GM20431 (cell line): ENCODE results near the gene DOCK10.

Source experiments
- in situ Hi-C: fragments of 300-500 bp; cut with MseI, MboI; formaldehyde crosslinking; loops from one replicate; pipeline ENCODE4 v1.15.0; 2020; ENCODE audit warnings: low sequenced_read_pairs; ENCODE audit not compliant: unreplicated experiment

Gene DOCK10

GRCh38 chr2:224849264-224849663 lies 193.0 kb downstream of the DOCK10 start:
- in situ Hi-C loops: no loop called here

DNA sequence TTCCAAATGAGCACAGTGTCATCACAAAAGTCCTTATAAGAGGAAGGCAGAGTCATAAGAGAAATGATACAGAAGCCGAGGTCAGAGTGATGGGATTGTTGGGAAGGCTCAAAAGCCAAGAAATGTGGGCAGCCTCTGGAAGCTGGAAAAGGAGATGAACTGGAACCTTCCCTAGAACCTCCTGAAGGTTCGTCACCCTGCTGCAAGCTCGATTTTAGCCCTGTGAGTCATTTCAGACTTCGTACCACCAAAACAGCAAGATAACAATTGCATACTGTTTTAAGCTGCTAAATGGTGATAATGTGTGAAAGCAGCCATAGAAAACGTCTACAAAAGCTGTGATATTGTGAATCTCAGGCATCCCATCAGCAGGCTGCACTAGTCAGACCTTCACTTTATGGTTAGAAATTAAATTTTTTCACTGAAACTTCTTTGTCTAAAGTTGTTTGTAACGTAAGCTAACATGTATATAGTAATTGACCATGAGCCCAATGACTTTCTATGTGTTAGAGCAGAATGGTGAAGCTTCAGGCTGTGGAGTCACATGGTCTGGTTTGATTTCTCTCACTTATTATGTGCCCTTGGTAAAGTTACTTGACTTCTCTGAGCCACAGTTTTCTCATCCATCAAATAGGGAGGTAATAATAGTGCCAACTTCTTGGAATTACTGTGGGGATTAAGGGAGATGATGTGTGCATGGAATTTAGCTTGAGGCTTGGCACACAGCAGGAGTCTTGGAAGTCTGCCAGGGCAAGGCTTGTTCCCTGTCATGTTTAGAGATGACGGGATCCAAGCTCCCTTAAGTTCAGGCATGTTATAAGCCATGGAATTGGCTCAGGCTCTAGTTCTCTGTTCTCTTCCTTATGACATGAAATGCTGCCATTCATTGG lies 194.1 kb downstream of the DOCK10 start:
- in situ Hi-C loops: no loop called here

GRCh38 chr2:224847381-224847780 lies 194.9 kb downstream of the DOCK10 start:
- in situ Hi-C loops: no loop called here

GRCh38 chr2:224846686-224847085 lies 195.6 kb downstream of the DOCK10 start:
- in situ Hi-C loops: no loop called here

DNA sequence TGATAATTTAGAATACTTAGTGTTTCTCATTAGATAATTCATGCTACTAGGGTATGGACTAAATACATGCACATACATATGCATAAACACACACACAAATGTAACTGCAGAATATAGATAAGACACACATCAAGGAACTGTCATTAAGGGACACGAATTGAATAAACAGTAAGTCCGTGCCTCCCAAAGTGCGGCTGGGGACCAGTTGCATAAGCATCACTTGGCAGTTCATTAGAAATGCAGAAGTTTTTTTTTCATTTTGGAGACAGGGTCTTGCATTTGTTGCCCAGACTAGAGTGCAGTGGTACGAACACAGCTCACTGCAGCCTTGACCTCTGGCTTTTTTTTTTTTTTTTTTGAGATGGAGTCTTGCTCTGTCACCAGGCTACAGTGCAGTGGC lies 196.1 kb downstream of the DOCK10 start:
- in situ Hi-C loops: no loop called here

- in situ Hi-C loops: no loop called here
Measured at GRCh38 chr2:224843141-224843540, 199.1 kb downstream of the DOCK10 start.

- in situ Hi-C loops: no loop called here
Measured at GRCh38 chr2:224841910-224842309, 200.4 kb downstream of the DOCK10 start.

DNA sequence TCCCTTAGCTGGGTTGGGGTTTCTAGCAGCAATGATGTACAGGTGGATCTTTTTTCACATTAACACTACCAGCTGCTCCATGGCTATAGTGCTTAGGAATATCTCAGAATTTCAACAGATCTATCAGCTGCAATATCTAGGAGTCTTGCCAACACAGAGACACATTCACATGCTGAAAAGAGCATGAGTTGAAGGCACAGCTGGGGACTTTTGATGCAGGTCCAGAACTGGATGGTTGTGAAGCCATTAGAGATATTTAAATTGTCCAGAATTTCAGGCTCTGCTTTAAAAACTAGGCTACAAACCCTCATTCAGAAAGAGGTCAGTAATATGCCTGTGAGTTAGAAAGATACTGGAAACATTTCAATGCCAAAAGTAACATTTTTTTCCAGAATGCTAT lies 203.9 kb downstream of the DOCK10 start:
- in situ Hi-C loops: no loop called here

DNA sequence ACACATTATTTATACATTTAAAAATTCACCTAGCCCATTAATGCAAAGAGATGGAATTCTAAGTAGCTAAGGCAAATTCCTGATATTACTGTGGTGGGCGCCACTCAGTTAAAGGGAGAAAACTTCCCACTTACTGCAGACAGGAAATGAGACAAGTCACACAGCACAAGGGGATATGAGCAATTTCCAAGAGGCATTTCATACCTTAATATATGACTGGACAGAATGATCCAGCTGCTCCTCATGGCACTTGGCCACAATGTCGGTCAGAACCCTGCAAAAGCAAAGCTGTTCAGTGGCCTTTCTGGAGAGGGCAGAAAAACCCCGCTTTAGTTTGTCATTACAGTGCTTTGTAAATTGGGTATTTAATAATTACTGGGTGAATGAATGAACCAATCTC lies 204.7 kb downstream of the DOCK10 start:
- in situ Hi-C loops: no loop called here

DNA sequence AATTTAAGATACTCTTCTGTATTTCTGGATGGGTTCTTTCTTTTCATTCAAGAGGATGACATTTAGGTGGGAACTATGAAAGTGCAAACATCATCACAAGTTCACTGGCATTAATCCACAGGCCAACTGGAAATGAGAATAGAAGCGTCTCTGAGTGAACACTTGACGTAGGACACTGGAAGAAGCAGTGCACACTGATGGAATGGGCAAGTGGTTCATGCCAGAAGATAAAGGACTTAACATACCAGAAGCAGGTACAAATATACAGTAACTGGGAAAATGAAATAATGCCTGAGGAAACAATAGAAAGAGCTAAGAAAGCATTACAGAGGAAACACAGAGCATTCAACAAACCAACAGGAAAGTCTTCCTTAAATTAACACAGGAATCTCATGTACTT lies 205.2 kb downstream of the DOCK10 start:
- in situ Hi-C loops: no loop called here

DNA sequence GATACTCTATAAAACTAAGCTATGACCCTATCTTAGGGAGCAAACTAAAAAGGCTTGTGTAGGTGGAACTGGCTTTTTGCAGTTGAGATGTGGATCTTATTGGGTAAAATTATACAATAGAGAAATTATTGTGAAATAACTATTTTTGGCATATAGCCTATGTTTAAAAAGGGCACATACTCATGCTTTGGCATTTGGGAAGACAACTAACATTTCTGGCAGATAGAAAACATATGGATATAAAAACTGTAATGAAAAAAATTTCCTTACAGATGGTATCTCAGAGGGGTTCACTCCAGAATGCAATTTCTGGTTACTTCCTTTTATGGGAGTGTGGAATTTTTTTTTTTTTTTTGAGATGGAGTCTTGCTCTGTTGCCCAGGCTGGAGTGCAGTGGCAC lies 206.0 kb downstream of the DOCK10 start:
- in situ Hi-C loops: no loop called here

DNA sequence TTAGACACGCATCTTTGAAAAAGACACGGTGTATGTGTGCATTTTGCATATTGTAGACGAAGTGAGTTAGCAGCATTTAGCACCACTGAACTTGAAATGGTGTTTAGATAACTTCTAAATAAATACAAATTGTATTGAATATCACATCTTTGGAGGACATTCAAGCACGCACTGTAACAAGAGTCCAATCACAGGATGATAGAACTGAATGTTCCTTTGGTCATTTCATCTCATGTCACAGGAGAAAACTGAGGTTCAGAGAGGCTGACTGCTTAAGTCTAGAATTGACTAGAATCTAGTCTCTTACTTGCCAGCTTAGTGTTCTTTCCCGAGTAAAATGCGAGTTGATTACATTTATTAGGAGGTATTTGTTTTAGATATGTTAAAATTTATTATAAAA lies 206.9 kb downstream of the DOCK10 start:
- in situ Hi-C loops: no loop called here

- in situ Hi-C loops: no loop called here
Measured at GRCh38 chr2:224833986-224834385, 208.3 kb downstream of the DOCK10 start.

DNA sequence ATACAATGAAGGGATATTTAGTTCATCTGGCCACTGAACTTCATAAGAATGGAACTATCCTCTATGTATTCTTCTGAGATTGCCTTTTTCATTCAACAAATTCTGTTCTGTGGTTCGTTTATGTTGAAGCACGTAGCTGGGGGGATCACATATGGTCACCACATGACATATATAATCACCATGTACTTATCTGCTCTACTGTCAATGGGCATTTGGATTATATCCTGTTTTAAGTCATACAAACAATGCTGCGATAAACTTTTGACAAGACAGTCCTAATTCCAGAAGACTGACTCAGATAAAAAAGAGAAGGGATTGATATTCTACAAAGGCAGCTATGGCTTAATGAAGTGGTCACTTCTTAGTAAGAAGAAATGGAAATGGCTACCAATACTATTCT lies 210.1 kb downstream of the DOCK10 start:
- in situ Hi-C loops: no loop called here

DNA sequence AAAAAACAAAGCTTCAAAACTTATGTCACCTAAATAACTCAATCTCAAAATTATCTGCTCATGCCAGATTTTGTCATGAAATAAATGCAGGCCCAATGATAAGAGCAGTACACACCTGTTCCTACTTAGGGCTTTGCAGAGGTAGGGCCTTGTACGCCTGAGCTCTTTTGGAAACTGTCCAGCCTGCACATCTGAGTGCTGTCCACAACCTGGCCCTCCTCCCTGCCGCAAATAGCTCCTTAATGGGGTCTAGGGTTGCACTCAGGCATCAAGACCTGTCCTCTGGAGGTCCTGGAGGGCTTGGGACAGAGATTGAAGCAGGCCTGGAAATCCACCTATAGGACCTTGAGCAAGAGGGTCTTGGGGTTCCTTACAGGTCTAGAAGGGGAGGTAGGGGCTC lies 210.7 kb downstream of the DOCK10 start:
- in situ Hi-C loops: no loop called here

GRCh38 chr2:224820283-224820991 lies 221.8 kb downstream of the DOCK10 start:
- in situ Hi-C loops: no loop called here

- in situ Hi-C loops: no loop called here
Measured at GRCh38 chr2:224819075-224819474, 223.2 kb downstream of the DOCK10 start.

GRCh38 chr2:224817676-224818075 lies 224.6 kb downstream of the DOCK10 start:
- in situ Hi-C loops: no loop called here

- in situ Hi-C loops: no loop called here
Measured at GRCh38 chr2:224816816-224817215, 225.5 kb downstream of the DOCK10 start.

DNA sequence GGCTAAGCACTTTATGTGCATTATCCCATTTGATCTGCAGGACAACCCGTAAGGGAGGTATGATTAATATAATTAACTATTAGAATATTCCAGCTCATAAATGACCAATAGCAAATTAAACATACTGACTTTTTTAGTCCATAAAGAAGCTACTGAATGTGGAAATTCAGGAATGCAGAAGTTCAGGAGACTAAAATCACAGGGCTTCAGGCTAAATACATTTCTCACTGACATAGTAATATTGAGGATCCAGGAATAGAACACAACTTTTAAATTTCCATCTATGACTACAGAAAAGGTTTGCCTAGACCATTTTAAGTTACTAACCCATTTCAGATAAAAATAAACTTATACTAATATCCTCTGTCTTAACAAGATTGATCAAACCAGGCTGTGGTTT lies 228.7 kb downstream of the DOCK10 start:
- in situ Hi-C loops: no loop called here

- in situ Hi-C loops: no loop called here
Measured at GRCh38 chr2:224807153-224807964, 234.9 kb downstream of the DOCK10 start.
